Suprapubic skin (tissue), 4 donors: ENCODE data around the gene PRDX5.

ENCODE experiments used
- CTCF ChIP-seq, 2 donors: fragments of 200-600 bp in 1 of 2; fragments of 450-650 bp in 1 of 2; sonication (generic) in 1 of 2; IDR thresholded peaks; one replicate each; pipeline ENCODE4 v1.5.1; 2016 to 2019; ENCODE audit warnings: antibody characterized with exemption in 2 of 2, mild to moderate bottlenecking in 1 of 2, moderate library complexity in 1 of 2
- POLR2A ChIP-seq, 2 donors: fragments of 450-650 bp; IDR thresholded peaks; one replicate each; pipeline ENCODE4 v1.6.1; 2017; ENCODE audit warnings: antibody characterized with exemption in 2 of 2, mild to moderate bottlenecking in 2 of 2, moderate library complexity in 2 of 2
- POLR2AphosphoS5 ChIP-seq, 3 donors: sonication (generic); formaldehyde crosslinking; IDR thresholded peaks; one replicate each; pipeline ENCODE4 v1.6.1; 2017; ENCODE audit warnings: antibody characterized with exemption in 3 of 3

- TF ChIP-seq CTCF (IDR thresholded peaks at IDR 0.05) (no peak), POLR2A (IDR thresholded peaks at IDR 0.05) (no peak), POLR2AphosphoS5 (IDR thresholded peaks at IDR 0.05) (no peak)
These were observed 26.0 kb downstream of the PRDX5 start for GRCh38 chr11:64343767-64344559.
